Sigmoid colon (tissue), 7 donors: ENCODE results near the gene KRTAP10-6. TPM values are rescaled to one million over a fixed set of nuclear protein-coding genes. Genes with fewer than 3 reads are reported as not detected.

Experiments
- DNase-seq: peaks from one replicate; pipeline ENCODE4 v3.0.0-alpha.2; 2019
- H3K27ac ChIP-seq, 4 donors: fragments of 200-600 bp; sonication (generic); one replicate each; pipeline ENCODE4 v1.5.1; 2016 to 2019; ENCODE audit warnings: mild to moderate bottlenecking in 1 of 4
- H3K27me3 ChIP-seq, 3 donors: fragments of 200-600 bp; sonication (generic); one replicate each; pipeline ENCODE4 v1.5.1; 2019; ENCODE audit warnings: mild to moderate bottlenecking in 1 of 3
- H3K36me3 ChIP-seq, 4 donors: fragments of 200-600 bp; sonication (generic); one replicate each; pipeline ENCODE4 v1.5.1; 2016 to 2019
- H3K4me1 ChIP-seq, 4 donors: fragments of 200-600 bp; sonication (generic); one replicate each; pipeline ENCODE4 v1.5.1; 2017 to 2019
- H3K4me3 ChIP-seq, 4 donors: fragments of 200-600 bp; sonication (generic); one replicate each; pipeline ENCODE4 v1.5.1; 2017 to 2019; ENCODE audit warnings: mild to moderate bottlenecking in 2 of 4, moderate library complexity in 1 of 4
- H3K9me3 ChIP-seq, 4 donors: fragments of 200-600 bp in 3 of 4; sonication (generic) in 3 of 4; one replicate each; pipeline versions ENCODE4 v1.5.1 to v1.6.1; 2013 to 2019
- CTCF ChIP-seq, 4 experiments: fragments of 450-650 bp in 3 of 4; fragments of 200-600 bp in 1 of 4; IDR thresholded peaks; one replicate each; pipeline ENCODE4 v1.5.1; 2016 to 2019; ENCODE audit warnings: antibody characterized with exemption in 4 of 4, mild to moderate bottlenecking in 3 of 4, moderate library complexity in 2 of 4
- EP300 ChIP-seq, 4 donors: sonication (generic); formaldehyde crosslinking; IDR thresholded peaks; one replicate each; pipeline ENCODE4 v1.6.1; 2017; ENCODE audit warnings: antibody characterized with exemption in 4 of 4
- POLR2A ChIP-seq, 2 donors: fragments of 450-650 bp; IDR thresholded peaks; one replicate each; pipeline ENCODE4 v1.6.1; 2016; ENCODE audit warnings: antibody characterized with exemption in 2 of 2, mild to moderate bottlenecking in 2 of 2, moderate library complexity in 2 of 2
- POLR2AphosphoS5 ChIP-seq, 4 donors: sonication (generic); formaldehyde crosslinking; IDR thresholded peaks; one replicate each; pipeline ENCODE4 v1.6.1; 2017; ENCODE audit warnings: antibody characterized with exemption in 4 of 4
- WGBS, 2 donors: extraction: QIAGEN DNeasy Blood & Tissue Kit; methylation state at CpG; one replicate each; pipeline ENCODE4 v1.1.7; 2013; 5-methylcytosine and 5-hydroxymethylcytosine counted together
- intact Hi-C: fragments of 100-400 bp; cut with DNase I; formaldehyde crosslinking; loops from one replicate; pipeline ENCODE4 v1.15.1; 2023
- polyA plus RNA-seq, 3 donors: library from polyadenylated mRNA; stranded (reverse); fragments of 200-250 nt; gene quantifications; one replicate each; pipeline ENCODE4 v1.2.3, GENCODE V29; 2013
- total RNA-seq, 4 donors: library from RNA; depleted of rRNA; stranded (reverse); fragments of >200 nt; gene quantifications; one replicate each; pipeline ENCODE4 v1.1.0, GENCODE V29; 2016
- donor health status: healthy with polysubstance abuse.
- donor health status: Bipolar disorder and iron deficiency.
- donor health status: healthy.

Gene KRTAP10-6
- total and polyA plus RNA-seq, 7 donors: not detected

- no peak overlapping the region for H3K4me3 ChIP-seq
- H3K9me3 ChIP-seq: peaks cover 0 to 11% (median 5%) of the 10 kb centered on the region in 4 donors
- H3K36me3 ChIP-seq: no peaks in the 10 kb centered on the region
- 89 to 92% methylated on average over 7 of the region's 7 CpGs for WGBS, 2 donors
- H3K27me3 ChIP-seq: peaks cover 0 to 26% (median 13%) of the 10 kb centered on the region in 3 donors
- TF ChIP-seq EP300 (IDR thresholded peaks at IDR 0.05): no peak
- no peak for TF ChIP-seq POLR2AphosphoS5 (IDR thresholded peaks at IDR 0.05)
- TF ChIP-seq CTCF (IDR thresholded peaks at IDR 0.05): no peak
- TF ChIP-seq POLR2A (IDR thresholded peaks at IDR 0.05): no peak
- intact Hi-C loops: no loop called here
- no peak overlapping the region for H3K27ac ChIP-seq
- no peaks in the 10 kb centered on the region for H3K4me1 ChIP-seq
- DNase-seq: no peak
Measured at GRCh38 chr21:44625756-44626155, 33.5 kb upstream of the KRTAP10-6 start.

GRCh38 chr21:44623575-44623974, 31.3 kb upstream of the KRTAP10-6 start:
- no peak for DNase-seq

GRCh38 chr21:44619886-44620285, 27.6 kb upstream of the KRTAP10-6 start:
- 89 to 92% methylated on average over 6 of the region's 6 CpGs for WGBS, 2 donors
- Histone ChIP-seq H3K9me3 (peaks cover 0 to 13% (median 4%) of the 10 kb centered on the region in 4 donors), H3K27me3 (peaks cover 0 to 5% (median 0%) of the 10 kb centered on the region in 3 donors), H3K36me3 (no peaks in the 10 kb centered on the region), H3K4me1 (no peaks in the 10 kb centered on the region), H3K27ac (no peak overlapping the region), H3K4me3 (no peak overlapping the region)
- DNase-seq: no peak
- intact Hi-C loops: no loop called here
- no peak for TF ChIP-seq POLR2AphosphoS5 (IDR thresholded peaks at IDR 0.05)

More at GRCh38 chr21:44623575-44623974, 31.3 kb upstream of the KRTAP10-6 start:
- no peak for TF ChIP-seq EP300 (IDR thresholded peaks at IDR 0.05)
- H3K36me3 ChIP-seq: no peaks in the 10 kb centered on the region
- intact Hi-C loops: no loop called here
- no peaks in the 10 kb centered on the region for H3K4me1 ChIP-seq
- no peak overlapping the region for H3K27ac ChIP-seq
- peaks cover 0 to 19% (median 3%) of the 10 kb centered on the region in 3 donors for H3K27me3 ChIP-seq
- peaks cover 0 to 13% (median 4%) of the 10 kb centered on the region in 4 donors for H3K9me3 ChIP-seq
- no peak overlapping the region for H3K4me3 ChIP-seq

- H3K4me1 ChIP-seq: no peaks in the 10 kb centered on the region
Measured at GRCh38 chr21:44618909-44619308, 26.6 kb upstream of the KRTAP10-6 start.

GRCh38 chr21:44618504-44618903, 26.2 kb upstream of the KRTAP10-6 start:
- WGBS, 2 donors: 29 to 48% methylated on average over 4 of the region's 4 CpGs
- Histone ChIP-seq H3K36me3 (no peaks in the 10 kb centered on the region), H3K4me1 (no peaks in the 10 kb centered on the region), H3K9me3 (peaks cover 0 to 8% (median 1%) of the 10 kb centered on the region in 4 donors), H3K27ac (no peak overlapping the region), H3K4me3 (no peak overlapping the region), H3K27me3 (peaks cover 0 to 9% (median 5%) of the 10 kb centered on the region in 3 donors)
- intact Hi-C loops: no loop called here
- peak; percentile 66 for DNase-seq
- no peak for TF ChIP-seq POLR2A (IDR thresholded peaks at IDR 0.05)
- TF ChIP-seq POLR2AphosphoS5 (IDR thresholded peaks at IDR 0.05): no peak
- TF ChIP-seq CTCF (IDR thresholded peaks at IDR 0.05): no peak
- TF ChIP-seq EP300 (IDR thresholded peaks at IDR 0.05): no peak

More at GRCh38 chr21:44618909-44619308, 26.6 kb upstream of the KRTAP10-6 start:
- intact Hi-C loops: no loop called here
- Histone ChIP-seq H3K27me3 (peaks cover 0 to 5% (median under 1%) of the 10 kb centered on the region in 3 donors), H3K9me3 (peaks cover 0 to 8% (median 3%) of the 10 kb centered on the region in 4 donors), H3K36me3 (no peaks in the 10 kb centered on the region), H3K4me3 (no peak overlapping the region), H3K27ac (no peak overlapping the region)
- DNase-seq: no peak
- 48 to 57% methylated on average over 3 of the region's 3 CpGs for WGBS, 2 donors
- TF ChIP-seq EP300 (IDR thresholded peaks at IDR 0.05): no peak
- TF ChIP-seq POLR2A (IDR thresholded peaks at IDR 0.05): no peak
- TF ChIP-seq CTCF (IDR thresholded peaks at IDR 0.05): no peak
- no peak for TF ChIP-seq POLR2AphosphoS5 (IDR thresholded peaks at IDR 0.05)

- no peak for TF ChIP-seq EP300 (IDR thresholded peaks at IDR 0.05)
- TF ChIP-seq POLR2A (IDR thresholded peaks at IDR 0.05): no peak
- TF ChIP-seq POLR2AphosphoS5 (IDR thresholded peaks at IDR 0.05): no peak
- H3K4me3 ChIP-seq: no peak overlapping the region
- no peaks in the 10 kb centered on the region for H3K36me3 ChIP-seq
- peaks cover 0 to 22% (median 9%) of the 10 kb centered on the region in 3 donors for H3K27me3 ChIP-seq
- no peak overlapping the region for H3K27ac ChIP-seq
- peaks cover 0 to 5% (median 1%) of the 10 kb centered on the region in 4 donors for H3K9me3 ChIP-seq
- peak; percentile 55 for DNase-seq
- no peaks in the 10 kb centered on the region for H3K4me1 ChIP-seq
- 63 to 71% methylated on average over 8 of the region's 8 CpGs for WGBS, 2 donors
- intact Hi-C loops: no loop called here
Measured at GRCh38 chr21:44617071-44617501, 24.8 kb upstream of the KRTAP10-6 start.
